Skin of body (tissue), 2 donors: Measurements from ENCODE around the gene TCF4. TPM values are rescaled to one million over a fixed set of nuclear protein-coding genes. Genes with fewer than 3 reads are reported as not detected.

Experiments
- DNase-seq: peaks from one replicate; lab custom pipeline; 2025; lab: John Stamatoyannopoulos, UW
- total RNA-seq: library from RNA; depleted of rRNA; stranded (reverse); fragments of >200 nt; gene quantifications from one replicate; pipeline ENCODE4 v1.2.3, GENCODE V29; 2014

TCF4 gene
- total RNA-seq, 1 donor from 2014 or later, result 356 TPM

- DNase-seq, result no peak
Measured at GRCh38 chr18:55585920-55586561, 2.0 kb downstream of the TCF4 start.

GRCh38 chr18:55585065-55585919 lies 2.7 kb downstream of the TCF4 start:
- no peak for DNase-seq

GRCh38 chr18:55584201-55584600 lies 3.8 kb downstream of the TCF4 start:
- DNase-seq, result peak; percentile 55

- DNase-seq, result no peak
Measured at GRCh38 chr18:55582325-55582724, 5.7 kb downstream of the TCF4 start.

GRCh38 chr18:55579501-55580270 lies 8.3 kb downstream of the TCF4 start:
- no peak for DNase-seq

- no peak for DNase-seq
Measured at GRCh38 chr18:55577812-55578539, 10.0 kb downstream of the TCF4 start.

GRCh38 chr18:55576001-55576400 lies 12.0 kb downstream of the TCF4 start:
- no peak for DNase-seq

- DNase-seq, result no peak
Measured at GRCh38 chr18:55575066-55575465, 12.9 kb downstream of the TCF4 start.

- DNase-seq, result no peak
Measured at GRCh38 chr18:55573386-55573785, 14.6 kb downstream of the TCF4 start.

- DNase-seq, result no peak
Measured at GRCh38 chr18:55570966-55571365, 17.0 kb downstream of the TCF4 start.

- DNase-seq, result no peak
Measured at GRCh38 chr18:55566456-55566935, 21.5 kb downstream of the TCF4 start.

- DNase-seq, result no peak
Measured at GRCh38 chr18:55559739-55560138, 28.3 kb downstream of the TCF4 start.

- DNase-seq, result no peak
Measured at GRCh38 chr18:55557211-55557610, 30.8 kb downstream of the TCF4 start.

- no peak for DNase-seq
Measured at GRCh38 chr18:55555395-55556027, 32.5 kb downstream of the TCF4 start.

GRCh38 chr18:55552526-55553189 lies 35.3 kb downstream of the TCF4 start:
- DNase-seq, result no peak

- no peak for DNase-seq
Measured at GRCh38 chr18:55551227-55551626, 36.8 kb downstream of the TCF4 start.

GRCh38 chr18:55550471-55550870 lies 37.5 kb downstream of the TCF4 start:
- DNase-seq, result no peak

- DNase-seq, result no peak
Measured at GRCh38 chr18:55549474-55550104, 38.4 kb downstream of the TCF4 start.

- DNase-seq, result no peak
Measured at GRCh38 chr18:55547705-55548056, 40.3 kb downstream of the TCF4 start.
